H1 (cell line): ENCODE data around the gene PTDSS2. TPM values are rescaled to one million over a fixed set of nuclear protein-coding genes. Genes with fewer than 3 reads are reported as not detected.

Experiments
- CHD2 ChIP-seq: IDR thresholded peaks from 2 replicates; pipeline ENCODE4 v1.6.1; 2012; ENCODE audit warnings: low read length, improper control_type of control experiment
- EP300 ChIP-seq, 2 experiments: IDR thresholded peaks; 1 replicate in 1 of 2; 2 replicates in 1 of 2; pipeline ENCODE4 v1.6.1; 2011 to 2012; ENCODE audit warnings: low read depth in 2 of 2, low read length in 2 of 2, mild to moderate bottlenecking in 2 of 2, borderline replicate concordance in 1 of 2, inconsistent platforms in 1 of 2, moderate library complexity in 1 of 2
- GABPA ChIP-seq: IDR thresholded peaks from 2 replicates; pipeline ENCODE4 v1.6.1; 2011; ENCODE audit warnings: mild to moderate bottlenecking, low read length, moderate library complexity, borderline replicate concordance; ENCODE audit not compliant: insufficient read depth
- MAFK ChIP-seq: IDR thresholded peaks from 2 replicates; pipeline ENCODE4 v1.6.1; 2012; ENCODE audit warnings: low read depth, mild to moderate bottlenecking, improper control_type of control experiment, low read length
- NANOG ChIP-seq: IDR thresholded peaks from 2 replicates; pipeline ENCODE4 v1.6.1; 2011; ENCODE audit warnings: low read length, low read depth, mild to moderate bottlenecking, inconsistent platforms; ENCODE audit not compliant: insufficient read depth, poor library complexity, severe bottlenecking
- NRF1 ChIP-seq: IDR thresholded peaks from 2 replicates; pipeline ENCODE4 v1.6.1; 2011; ENCODE audit warnings: mild to moderate bottlenecking, low read depth, low read length, improper control_type of control experiment
- polyA plus RNA-seq, 7 experiments: library from polyadenylated mRNA; depleted of rRNA in 3 of 7; stranded (reverse) in 5 of 7; unstranded in 2 of 7; fragments of >200 nt in 5 of 7; fragments of 200-250 nt in 2 of 7; gene quantifications; 1 replicate in 5 of 7; 2 replicates in 1 of 7; 4 replicates in 1 of 7; pipeline versions ENCODE4 v1.2.1 to v1.2.3, GENCODE V29; 2011 to 2013; ENCODE audit warnings: missing spikeins in 2 of 7, mixed read lengths in 2 of 7
- total RNA-seq: library from RNA; stranded (reverse); fragmentation: NEBNext Ultra II Directional; extraction: Animal tissue kit (Norgen Biotek cat#: 25700); gene quantifications from 2 replicates; pipeline ENCODE4 v1.2.1, GENCODE V29; 2021
- TF ChIP-seq, protein P1 (sequence below): IDR thresholded peaks from 2 replicates; pipeline ENCODE4 v1.6.1; 2012; ENCODE audit warnings: inconsistent platforms
- TF ChIP-seq, protein P2 (sequence below): fragments of 300-600 bp; sonication (generic); IDR thresholded peaks from 2 replicates; pipeline ENCODE4 v1.7.1; 2012; ENCODE audit warnings: low read length, moderate library complexity, mild to moderate bottlenecking, inconsistent platforms; ENCODE audit not compliant: insufficient replicate concordance
- TF ChIP-seq, protein P3 (sequence below): IDR thresholded peaks from 2 replicates; pipeline ENCODE4 v1.6.1; 2012; ENCODE audit warnings: inconsistent platforms

The PTDSS2 gene
- total and polyA plus RNA-seq, 2 of the 8 experiments (the other 6 are each of a cell fraction or from before 2014, with no cell fraction given) = 48.7 to 68.2 TPM

DNA sequence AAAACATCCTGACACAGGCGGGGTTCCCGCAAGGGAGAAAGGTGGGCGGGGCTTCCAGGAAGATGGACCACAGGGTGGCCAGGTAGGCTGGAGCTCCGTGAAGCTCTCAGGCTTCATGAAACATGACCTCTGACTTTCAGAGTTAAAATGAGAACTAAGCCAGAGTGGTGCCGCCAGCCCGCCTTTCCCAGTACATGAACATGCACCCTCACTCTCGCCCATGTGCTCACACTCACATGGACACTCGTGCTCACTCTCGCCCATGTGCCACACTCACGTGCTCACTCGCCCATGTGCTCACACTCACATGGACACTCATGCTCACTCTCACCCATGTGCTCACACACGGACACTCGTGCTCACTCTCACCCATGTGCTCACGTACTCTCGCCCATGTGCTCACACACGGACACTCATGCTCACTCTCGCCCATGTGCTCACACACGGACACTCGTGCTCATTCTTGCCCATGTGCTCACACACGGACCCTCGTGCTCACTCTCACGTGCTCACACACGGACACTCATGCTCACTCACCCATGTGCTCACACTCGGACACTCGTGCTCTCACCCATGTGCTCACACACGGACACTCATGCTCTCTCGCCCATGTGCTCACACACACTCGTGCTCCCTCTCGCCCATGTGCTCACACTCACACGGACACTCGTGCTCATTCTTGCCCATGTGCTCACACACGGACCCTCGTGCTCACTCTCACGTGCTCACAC lies 46.9 kb downstream of the PTDSS2 start (continued):
- no peak for TF ChIP-seq EP300 (IDR thresholded peaks at IDR 0.05; ENCODE audit: borderline replicate concordance in 1 of 2, low read depth in 2 of 2, low read length in 2 of 2)
- TF ChIP-seq, protein P1, sequence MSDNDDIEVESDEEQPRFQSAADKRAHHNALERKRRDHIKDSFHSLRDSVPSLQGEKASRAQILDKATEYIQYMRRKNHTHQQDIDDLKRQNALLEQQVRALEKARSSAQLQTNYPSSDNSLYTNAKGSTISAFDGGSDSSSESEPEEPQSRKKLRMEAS = peak; percentile 83
- no peak for TF ChIP-seq NRF1
- TF ChIP-seq CHD2 = no peak
- TF ChIP-seq NANOG = no peak
- TF ChIP-seq, protein P2, sequence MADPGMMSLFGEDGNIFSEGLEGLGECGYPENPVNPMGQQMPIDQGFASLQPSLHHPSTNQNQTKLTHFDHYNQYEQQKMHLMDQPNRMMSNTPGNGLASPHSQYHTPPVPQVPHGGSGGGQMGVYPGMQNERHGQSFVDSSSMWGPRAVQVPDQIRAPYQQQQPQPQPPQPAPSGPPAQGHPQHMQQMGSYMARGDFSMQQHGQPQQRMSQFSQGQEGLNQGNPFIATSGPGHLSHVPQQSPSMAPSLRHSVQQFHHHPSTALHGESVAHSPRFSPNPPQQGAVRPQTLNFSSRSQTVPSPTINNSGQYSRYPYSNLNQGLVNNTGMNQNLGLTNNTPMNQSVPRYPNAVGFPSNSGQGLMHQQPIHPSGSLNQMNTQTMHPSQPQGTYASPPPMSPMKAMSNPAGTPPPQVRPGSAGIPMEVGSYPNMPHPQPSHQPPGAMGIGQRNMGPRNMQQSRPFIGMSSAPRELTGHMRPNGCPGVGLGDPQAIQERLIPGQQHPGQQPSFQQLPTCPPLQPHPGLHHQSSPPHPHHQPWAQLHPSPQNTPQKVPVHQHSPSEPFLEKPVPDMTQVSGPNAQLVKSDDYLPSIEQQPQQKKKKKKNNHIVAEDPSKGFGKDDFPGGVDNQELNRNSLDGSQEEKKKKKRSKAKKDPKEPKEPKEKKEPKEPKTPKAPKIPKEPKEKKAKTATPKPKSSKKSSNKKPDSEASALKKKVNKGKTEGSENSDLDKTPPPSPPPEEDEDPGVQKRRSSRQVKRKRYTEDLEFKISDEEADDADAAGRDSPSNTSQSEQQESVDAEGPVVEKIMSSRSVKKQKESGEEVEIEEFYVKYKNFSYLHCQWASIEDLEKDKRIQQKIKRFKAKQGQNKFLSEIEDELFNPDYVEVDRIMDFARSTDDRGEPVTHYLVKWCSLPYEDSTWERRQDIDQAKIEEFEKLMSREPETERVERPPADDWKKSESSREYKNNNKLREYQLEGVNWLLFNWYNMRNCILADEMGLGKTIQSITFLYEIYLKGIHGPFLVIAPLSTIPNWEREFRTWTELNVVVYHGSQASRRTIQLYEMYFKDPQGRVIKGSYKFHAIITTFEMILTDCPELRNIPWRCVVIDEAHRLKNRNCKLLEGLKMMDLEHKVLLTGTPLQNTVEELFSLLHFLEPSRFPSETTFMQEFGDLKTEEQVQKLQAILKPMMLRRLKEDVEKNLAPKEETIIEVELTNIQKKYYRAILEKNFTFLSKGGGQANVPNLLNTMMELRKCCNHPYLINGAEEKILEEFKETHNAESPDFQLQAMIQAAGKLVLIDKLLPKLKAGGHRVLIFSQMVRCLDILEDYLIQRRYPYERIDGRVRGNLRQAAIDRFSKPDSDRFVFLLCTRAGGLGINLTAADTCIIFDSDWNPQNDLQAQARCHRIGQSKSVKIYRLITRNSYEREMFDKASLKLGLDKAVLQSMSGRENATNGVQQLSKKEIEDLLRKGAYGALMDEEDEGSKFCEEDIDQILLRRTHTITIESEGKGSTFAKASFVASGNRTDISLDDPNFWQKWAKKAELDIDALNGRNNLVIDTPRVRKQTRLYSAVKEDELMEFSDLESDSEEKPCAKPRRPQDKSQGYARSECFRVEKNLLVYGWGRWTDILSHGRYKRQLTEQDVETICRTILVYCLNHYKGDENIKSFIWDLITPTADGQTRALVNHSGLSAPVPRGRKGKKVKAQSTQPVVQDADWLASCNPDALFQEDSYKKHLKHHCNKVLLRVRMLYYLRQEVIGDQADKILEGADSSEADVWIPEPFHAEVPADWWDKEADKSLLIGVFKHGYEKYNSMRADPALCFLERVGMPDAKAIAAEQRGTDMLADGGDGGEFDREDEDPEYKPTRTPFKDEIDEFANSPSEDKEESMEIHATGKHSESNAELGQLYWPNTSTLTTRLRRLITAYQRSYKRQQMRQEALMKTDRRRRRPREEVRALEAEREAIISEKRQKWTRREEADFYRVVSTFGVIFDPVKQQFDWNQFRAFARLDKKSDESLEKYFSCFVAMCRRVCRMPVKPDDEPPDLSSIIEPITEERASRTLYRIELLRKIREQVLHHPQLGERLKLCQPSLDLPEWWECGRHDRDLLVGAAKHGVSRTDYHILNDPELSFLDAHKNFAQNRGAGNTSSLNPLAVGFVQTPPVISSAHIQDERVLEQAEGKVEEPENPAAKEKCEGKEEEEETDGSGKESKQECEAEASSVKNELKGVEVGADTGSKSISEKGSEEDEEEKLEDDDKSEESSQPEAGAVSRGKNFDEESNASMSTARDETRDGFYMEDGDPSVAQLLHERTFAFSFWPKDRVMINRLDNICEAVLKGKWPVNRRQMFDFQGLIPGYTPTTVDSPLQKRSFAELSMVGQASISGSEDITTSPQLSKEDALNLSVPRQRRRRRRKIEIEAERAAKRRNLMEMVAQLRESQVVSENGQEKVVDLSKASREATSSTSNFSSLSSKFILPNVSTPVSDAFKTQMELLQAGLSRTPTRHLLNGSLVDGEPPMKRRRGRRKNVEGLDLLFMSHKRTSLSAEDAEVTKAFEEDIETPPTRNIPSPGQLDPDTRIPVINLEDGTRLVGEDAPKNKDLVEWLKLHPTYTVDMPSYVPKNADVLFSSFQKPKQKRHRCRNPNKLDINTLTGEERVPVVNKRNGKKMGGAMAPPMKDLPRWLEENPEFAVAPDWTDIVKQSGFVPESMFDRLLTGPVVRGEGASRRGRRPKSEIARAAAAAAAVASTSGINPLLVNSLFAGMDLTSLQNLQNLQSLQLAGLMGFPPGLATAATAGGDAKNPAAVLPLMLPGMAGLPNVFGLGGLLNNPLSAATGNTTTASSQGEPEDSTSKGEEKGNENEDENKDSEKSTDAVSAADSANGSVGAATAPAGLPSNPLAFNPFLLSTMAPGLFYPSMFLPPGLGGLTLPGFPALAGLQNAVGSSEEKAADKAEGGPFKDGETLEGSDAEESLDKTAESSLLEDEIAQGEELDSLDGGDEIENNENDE = no peak
- no peak for TF ChIP-seq MAFK
- no peak for TF ChIP-seq GABPA
- TF ChIP-seq, protein P3, sequence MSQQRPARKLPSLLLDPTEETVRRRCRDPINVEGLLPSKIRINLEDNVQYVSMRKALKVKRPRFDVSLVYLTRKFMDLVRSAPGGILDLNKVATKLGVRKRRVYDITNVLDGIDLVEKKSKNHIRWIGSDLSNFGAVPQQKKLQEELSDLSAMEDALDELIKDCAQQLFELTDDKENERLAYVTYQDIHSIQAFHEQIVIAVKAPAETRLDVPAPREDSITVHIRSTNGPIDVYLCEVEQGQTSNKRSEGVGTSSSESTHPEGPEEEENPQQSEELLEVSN = peak; percentile 43; the same call in 1 of the 2 replicates
